ENCODE measurements around the gene GALNT13.

DNA sequence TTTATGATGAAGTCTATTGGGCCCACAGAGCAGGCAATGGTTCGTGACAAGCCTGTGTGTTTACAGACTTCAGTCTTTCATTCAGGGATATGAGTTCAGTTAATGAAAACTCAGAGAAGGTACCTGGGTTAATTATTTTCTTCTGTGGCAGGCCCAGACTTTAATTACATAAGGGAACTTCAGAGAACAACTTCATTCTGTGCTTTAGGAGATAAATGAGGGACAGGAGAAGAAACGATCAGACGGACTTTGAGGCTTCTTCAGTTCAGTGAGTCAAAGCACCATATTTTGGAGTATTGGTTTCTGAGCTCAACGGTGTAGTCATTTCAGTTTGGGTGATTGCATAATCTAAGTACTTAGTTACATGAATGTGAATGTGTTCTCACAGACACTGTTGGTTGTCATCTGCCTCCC is 623.7 kb downstream of the GALNT13 start:
- TF ChIP-seq, protein P1, sequence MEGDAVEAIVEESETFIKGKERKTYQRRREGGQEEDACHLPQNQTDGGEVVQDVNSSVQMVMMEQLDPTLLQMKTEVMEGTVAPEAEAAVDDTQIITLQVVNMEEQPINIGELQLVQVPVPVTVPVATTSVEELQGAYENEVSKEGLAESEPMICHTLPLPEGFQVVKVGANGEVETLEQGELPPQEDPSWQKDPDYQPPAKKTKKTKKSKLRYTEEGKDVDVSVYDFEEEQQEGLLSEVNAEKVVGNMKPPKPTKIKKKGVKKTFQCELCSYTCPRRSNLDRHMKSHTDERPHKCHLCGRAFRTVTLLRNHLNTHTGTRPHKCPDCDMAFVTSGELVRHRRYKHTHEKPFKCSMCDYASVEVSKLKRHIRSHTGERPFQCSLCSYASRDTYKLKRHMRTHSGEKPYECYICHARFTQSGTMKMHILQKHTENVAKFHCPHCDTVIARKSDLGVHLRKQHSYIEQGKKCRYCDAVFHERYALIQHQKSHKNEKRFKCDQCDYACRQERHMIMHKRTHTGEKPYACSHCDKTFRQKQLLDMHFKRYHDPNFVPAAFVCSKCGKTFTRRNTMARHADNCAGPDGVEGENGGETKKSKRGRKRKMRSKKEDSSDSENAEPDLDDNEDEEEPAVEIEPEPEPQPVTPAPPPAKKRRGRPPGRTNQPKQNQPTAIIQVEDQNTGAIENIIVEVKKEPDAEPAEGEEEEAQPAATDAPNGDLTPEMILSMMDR (IDR thresholded peaks at IDR 0.05): no peak
- no peak for TF ChIP-seq POLR2A (IDR thresholded peaks at IDR 0.05)

All from adrenal gland (tissue), 5 donors.